ENCODE measurements around the gene TTLL10. TPM values are rescaled to one million over a fixed set of nuclear protein-coding genes. Genes with fewer than 3 reads are reported as not detected.

Gene TTLL10
- total RNA-seq, 1 donor from 2014 or later, result 0.16 TPM

DNA sequence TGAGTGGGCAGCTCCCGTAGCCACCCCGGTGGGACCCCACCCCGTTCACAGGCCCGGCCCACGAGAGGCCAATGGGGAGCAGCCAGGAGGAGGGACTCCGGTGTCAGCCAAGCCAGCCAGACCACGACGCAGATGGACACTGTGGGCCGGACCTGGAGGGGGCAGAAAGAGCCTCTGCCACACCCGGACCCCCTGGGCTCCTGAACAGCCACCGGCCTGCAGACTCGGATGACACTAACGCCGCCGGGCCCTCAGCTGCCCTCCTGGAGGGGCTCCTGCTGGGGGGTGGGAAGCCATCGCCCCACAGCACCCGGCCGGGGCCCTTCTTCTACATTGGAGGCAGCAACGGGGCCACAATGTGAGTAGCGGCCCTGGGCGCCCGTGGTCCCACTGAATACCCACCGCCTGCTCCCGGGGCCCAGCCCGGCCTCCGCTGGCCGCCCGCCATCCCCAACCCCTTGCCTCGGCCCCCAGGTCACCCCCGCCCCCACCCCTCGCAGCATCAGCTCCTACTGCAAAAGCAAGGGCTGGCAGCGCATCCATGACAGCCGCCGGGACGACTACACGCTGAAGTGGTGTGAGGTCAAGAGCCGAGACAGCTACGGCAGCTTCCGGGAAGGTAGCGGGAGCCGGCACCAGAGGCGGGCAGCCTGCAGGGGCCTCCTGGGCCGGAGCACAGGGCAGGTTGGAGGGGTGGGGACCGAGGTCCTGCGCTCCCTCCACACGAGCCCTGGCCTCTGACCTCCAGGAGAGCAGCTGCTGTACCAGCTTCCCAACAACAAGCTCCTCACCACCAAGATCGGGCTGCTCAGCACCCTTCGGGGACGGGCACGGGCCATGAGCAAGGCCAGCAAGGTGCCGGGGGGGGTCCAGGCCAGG lies 6.5 kb downstream of the TTLL10 start:
- DNase-seq (peak; percentile 15), ATAC-seq (ENCODE audit: low read depth) (no peak)
- Mint-ChIP-seq H3K36me3 (ENCODE audit: low read depth) (no peaks in the 10 kb centered on the region), H3K27ac (no peak overlapping the region), H3K4me1 (peaks cover 5% of the 10 kb centered on the region), H3K27me3 (peaks cover 25% of the 10 kb centered on the region), H3K4me3 (no peak overlapping the region), H3K9me3 (no peaks in the 10 kb centered on the region)
- TF ChIP-seq, protein P1, sequence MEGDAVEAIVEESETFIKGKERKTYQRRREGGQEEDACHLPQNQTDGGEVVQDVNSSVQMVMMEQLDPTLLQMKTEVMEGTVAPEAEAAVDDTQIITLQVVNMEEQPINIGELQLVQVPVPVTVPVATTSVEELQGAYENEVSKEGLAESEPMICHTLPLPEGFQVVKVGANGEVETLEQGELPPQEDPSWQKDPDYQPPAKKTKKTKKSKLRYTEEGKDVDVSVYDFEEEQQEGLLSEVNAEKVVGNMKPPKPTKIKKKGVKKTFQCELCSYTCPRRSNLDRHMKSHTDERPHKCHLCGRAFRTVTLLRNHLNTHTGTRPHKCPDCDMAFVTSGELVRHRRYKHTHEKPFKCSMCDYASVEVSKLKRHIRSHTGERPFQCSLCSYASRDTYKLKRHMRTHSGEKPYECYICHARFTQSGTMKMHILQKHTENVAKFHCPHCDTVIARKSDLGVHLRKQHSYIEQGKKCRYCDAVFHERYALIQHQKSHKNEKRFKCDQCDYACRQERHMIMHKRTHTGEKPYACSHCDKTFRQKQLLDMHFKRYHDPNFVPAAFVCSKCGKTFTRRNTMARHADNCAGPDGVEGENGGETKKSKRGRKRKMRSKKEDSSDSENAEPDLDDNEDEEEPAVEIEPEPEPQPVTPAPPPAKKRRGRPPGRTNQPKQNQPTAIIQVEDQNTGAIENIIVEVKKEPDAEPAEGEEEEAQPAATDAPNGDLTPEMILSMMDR (IDR thresholded peaks at IDR 0.05), result no peak
- CTCF ChIA-PET, result no interaction called here
- POLR2A ChIA-PET, result interaction anchor here (0.6 to 0.8 kb wide), 2 partner anchors 27 to 44 kb away, joined by 4 read pairs; no protein-coding TSS in a partner anchor
- intact Hi-C loops (cut with micrococcal nuclease), result no loop called here

- no peak overlapping the region for H3K27ac Mint-ChIP-seq
- POLR2A ChIA-PET, result no interaction called here
- DNase-seq, result peak; percentile 11
- H3K36me3 Mint-ChIP-seq (ENCODE audit: low read depth), result no peaks in the 10 kb centered on the region
- ATAC-seq (ENCODE audit: low read depth), result no peak
- TF ChIP-seq, protein P1 (IDR thresholded peaks at IDR 0.05), result no peak
- H3K4me3 Mint-ChIP-seq, result no peak overlapping the region
- no peaks in the 10 kb centered on the region for H3K9me3 Mint-ChIP-seq
- H3K4me1 Mint-ChIP-seq, result no peaks in the 10 kb centered on the region
- H3K27me3 Mint-ChIP-seq, result peaks cover 20% of the 10 kb centered on the region
- intact Hi-C loops (cut with micrococcal nuclease), result no loop called here
- CTCF ChIA-PET, result no interaction called here
These were observed 7.7 kb downstream of the TTLL10 start for GRCh38 chr1:1181129-1181937.

DNA sequence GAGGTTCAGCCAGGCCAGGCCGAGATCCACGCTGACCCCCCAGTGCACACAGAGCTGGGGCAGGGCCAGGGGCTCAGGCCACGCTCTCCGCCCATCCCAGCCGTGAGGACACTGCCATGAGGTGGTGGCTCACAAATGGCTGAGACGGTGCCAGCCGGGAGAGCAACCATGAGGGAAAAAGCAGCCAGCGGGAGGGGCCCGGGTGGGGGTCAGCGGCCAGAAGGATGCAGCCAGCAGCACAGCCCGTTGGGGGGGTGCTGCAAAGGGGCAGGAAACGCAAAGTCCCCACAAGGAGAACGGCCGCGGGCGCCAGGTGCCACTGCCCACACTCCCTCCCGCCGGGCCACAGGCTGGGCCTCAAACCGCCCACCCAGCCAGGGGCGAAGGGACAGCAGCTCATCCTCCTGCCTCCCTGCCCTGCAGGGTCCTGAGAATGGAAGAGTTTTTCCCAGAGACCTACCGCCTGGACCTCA lies 8.3 kb downstream of the TTLL10 start:
- peaks cover 18% of the 10 kb centered on the region for H3K27me3 Mint-ChIP-seq
- POLR2A ChIA-PET, result no interaction called here
- ATAC-seq (ENCODE audit: low read depth) (no peak), DNase-seq (no peak)
- no peak overlapping the region for H3K27ac Mint-ChIP-seq
- H3K36me3 Mint-ChIP-seq (ENCODE audit: low read depth), result no peaks in the 10 kb centered on the region
- CTCF ChIA-PET, result no interaction called here
- no peaks in the 10 kb centered on the region for H3K4me1 Mint-ChIP-seq
- intact Hi-C loops (cut with micrococcal nuclease), result no loop called here
- no peaks in the 10 kb centered on the region for H3K9me3 Mint-ChIP-seq
- TF ChIP-seq, protein P1 (IDR thresholded peaks at IDR 0.05), result no peak
- H3K4me3 Mint-ChIP-seq, result no peak overlapping the region

DNA sequence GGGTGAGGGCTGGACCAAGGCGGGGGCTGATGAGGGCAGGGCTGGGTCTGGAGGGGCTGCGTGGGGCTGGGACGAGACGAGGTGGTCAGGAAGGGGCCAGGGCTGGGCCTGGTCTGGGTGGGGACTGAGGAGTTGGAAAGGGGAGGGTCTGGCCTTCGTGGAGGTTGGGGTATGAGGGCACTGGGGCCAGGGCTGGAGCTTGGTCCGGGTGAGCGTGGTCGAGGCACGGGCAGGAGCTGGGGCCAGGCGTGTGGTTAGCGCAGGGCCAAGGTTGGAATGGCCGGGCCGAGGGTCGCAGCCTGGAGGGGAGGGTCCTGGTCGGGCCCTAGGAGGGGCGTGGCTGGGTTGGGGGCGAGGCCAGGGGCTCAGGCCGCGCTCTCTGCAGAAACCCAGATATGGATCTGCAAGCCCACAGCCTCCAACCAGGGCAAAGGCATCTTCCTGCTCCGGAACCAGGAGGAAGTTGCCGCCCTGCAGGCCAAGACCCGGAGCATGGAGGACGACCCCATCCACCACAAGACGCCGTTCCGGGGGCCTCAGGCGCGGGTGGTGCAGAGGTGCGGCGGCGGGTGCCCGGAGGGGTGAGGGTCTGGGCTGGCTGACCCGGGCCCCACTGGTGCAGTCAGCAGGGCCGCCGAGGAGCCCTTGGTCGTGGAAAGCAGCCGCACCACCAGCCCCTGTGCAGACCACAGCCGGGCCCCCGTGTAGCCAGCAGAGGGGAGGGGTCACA lies 9.0 kb downstream of the TTLL10 start:
- ChIA-PET CTCF (no interaction called here), POLR2A (no interaction called here)
- Mint-ChIP-seq H3K9me3 (no peaks in the 10 kb centered on the region), H3K27ac (no peak overlapping the region), H3K4me1 (no peaks in the 10 kb centered on the region), H3K36me3 (ENCODE audit: low read depth) (no peaks in the 10 kb centered on the region), H3K27me3 (peaks cover 17% of the 10 kb centered on the region), H3K4me3 (no peak overlapping the region)
- TF ChIP-seq, protein P1 (IDR thresholded peaks at IDR 0.05), result no peak
- intact Hi-C loops (cut with micrococcal nuclease), result no loop called here
- DNase-seq, result peak; percentile 16
- ATAC-seq (ENCODE audit: low read depth), result no peak
